Type B pancreatic cell (in vitro differentiated cells): ENCODE results near the gene CYP26C1. TPM values are rescaled to one million over a fixed set of nuclear protein-coding genes. Genes with fewer than 3 reads are reported as not detected.

ENCODE experiments used
- DNase-seq: peaks from one replicate; pipeline ENCODE4 v3.0.0; 2021; ENCODE audit warnings: mixed read lengths; ENCODE audit not compliant: unreplicated experiment; ENCODE audit errors: extremely low spot score
- H3K27ac Mint-ChIP-seq: 2 replicates; pipeline ENCODE4 v1.8.0; 2021; ENCODE audit warnings: mild to moderate bottlenecking, mixed read lengths
- H3K27me3 Mint-ChIP-seq: 2 replicates; pipeline ENCODE4 v1.8.0; 2021; ENCODE audit warnings: mixed read lengths
- H3K36me3 Mint-ChIP-seq: 2 replicates; pipeline ENCODE4 v1.8.0; 2021; ENCODE audit warnings: mixed read lengths
- H3K4me1 Mint-ChIP-seq: one replicate; pipeline ENCODE4 v1.8.0; 2021; ENCODE audit warnings: mixed read lengths; ENCODE audit not compliant: unreplicated experiment
- H3K4me3 Mint-ChIP-seq: 2 replicates; pipeline ENCODE4 v1.8.0; 2021; ENCODE audit warnings: mild to moderate bottlenecking, mixed read lengths
- H3K9me3 Mint-ChIP-seq: 2 replicates; pipeline ENCODE4 v1.8.0; 2021; ENCODE audit warnings: mixed read lengths
- CTCF ChIP-seq: fragments of 200-600 bp; sonication (generic); conservative IDR thresholded peaks from 2 replicates; pipeline ENCODE4 v1.5.0; 2021; ENCODE audit warnings: antibody characterized with exemption, mild to moderate bottlenecking
- total RNA-seq: library from RNA; stranded (reverse); gene quantifications from 2 replicates; pipeline ENCODE4 v1.2.1, GENCODE V29; 2021; ENCODE audit warnings: low replicate concordance

CYP26C1 gene
- total RNA-seq, 1 donor from 2014 or later: not detected

GRCh38 chr10:93061594-93062513, 1.3 kb downstream of the CYP26C1 start:
- Mint-ChIP-seq H3K27ac (no peak overlapping the region), H3K27me3 (peaks cover 71% of the 10 kb centered on the region), H3K4me1 (no peaks in the 10 kb centered on the region), H3K4me3 (peak overlapping the region; percentile 77), H3K9me3 (no peaks in the 10 kb centered on the region), H3K36me3 (peaks cover 21% of the 10 kb centered on the region)
- TF ChIP-seq CTCF: no peak
- DNase-seq: no peak

GRCh38 chr10:93062514-93063143, 2.0 kb downstream of the CYP26C1 start:
- no peak for DNase-seq
- Mint-ChIP-seq H3K27ac (no peak overlapping the region), H3K27me3 (peaks cover 76% of the 10 kb centered on the region), H3K4me1 (peaks cover 4% of the 10 kb centered on the region), H3K9me3 (no peaks in the 10 kb centered on the region), H3K4me3 (peak overlapping the region; percentile 77), H3K36me3 (peaks cover 21% of the 10 kb centered on the region)
- peak; percentile 75 for TF ChIP-seq CTCF

GRCh38 chr10:93063144-93063976, 2.8 kb downstream of the CYP26C1 start:
- peaks cover 10% of the 10 kb centered on the region for H3K4me1 Mint-ChIP-seq
- no peaks in the 10 kb centered on the region for H3K9me3 Mint-ChIP-seq
- no peak for TF ChIP-seq CTCF
- H3K27ac Mint-ChIP-seq: no peak overlapping the region
- no peak for DNase-seq
- H3K27me3 Mint-ChIP-seq: peaks cover 78% of the 10 kb centered on the region
- peak overlapping the region; percentile 63 for H3K4me3 Mint-ChIP-seq
- H3K36me3 Mint-ChIP-seq: peaks cover 17% of the 10 kb centered on the region

- H3K9me3 Mint-ChIP-seq: no peaks in the 10 kb centered on the region
- TF ChIP-seq CTCF: no peak
- H3K27me3 Mint-ChIP-seq: peaks cover 81% of the 10 kb centered on the region
- H3K4me1 Mint-ChIP-seq: peaks cover 15% of the 10 kb centered on the region
- peaks cover 12% of the 10 kb centered on the region for H3K36me3 Mint-ChIP-seq
- no peak overlapping the region for H3K27ac Mint-ChIP-seq
- no peak for DNase-seq
- no peak overlapping the region for H3K4me3 Mint-ChIP-seq
These were observed 3.5 kb downstream of the CYP26C1 start for GRCh38 chr10:93063977-93064660.
